Measurements from ENCODE around the gene COL23A1. TPM values are rescaled to one million over a fixed set of nuclear protein-coding genes. Genes with fewer than 3 reads are reported as not detected.

Gene COL23A1
- polyA plus RNA-seq, 1 donor (not counting 4 experiments of a cell fraction or from before 2014, with no cell fraction given), result not detected

- dilution Hi-C loops (cut with MboI; ENCODE audit: extremely low pct_ligation_motif_present, low sequenced_read_pairs), result no loop called here
- H3K79me2 ChIP-seq (ENCODE audit: control insufficient read depth, insufficient read depth, low read length), result no peaks in the 10 kb centered on the region
These were observed 144.7 kb downstream of the COL23A1 start for GRCh38 chr5:178445534-178445933.

GRCh38 chr5:178442405-178443257 lies 147.6 kb downstream of the COL23A1 start:
- TF ChIP-seq CTCF (optimal IDR thresholded peaks at IDR 0.05 in 1 of 3, IDR thresholded peaks at IDR 0.05 in 1 of 3, conservative IDR thresholded peaks at IDR 0.05 in 1 of 3; ENCODE audit: extremely low read depth in 1 of 3, insufficient read depth in 2 of 3, low read length in 3 of 3) (no peak), EZH2 (IDR thresholded peaks at IDR 0.05; ENCODE audit: low read length) (no peak)
- DNase-seq (ENCODE audit: low read depth, low spot score) (no peak), FAIRE-seq (no peak)
- H4K20me1 ChIP-seq (ENCODE audit: control insufficient read depth, extremely low read depth, insufficient read depth, low read length), result no peaks in the 10 kb centered on the region
- no peaks in the 10 kb centered on the region for H3K4me1 ChIP-seq (ENCODE audit: control insufficient read depth, extremely low read depth, insufficient read depth, low read length)
- no peaks in the 10 kb centered on the region for H3K79me2 ChIP-seq (ENCODE audit: control insufficient read depth, insufficient read depth, low read length)
- H3K36me3 ChIP-seq (ENCODE audit: control insufficient read depth in 2 of 2, extremely low read depth in 1 of 2, insufficient read depth in 2 of 2, low read length in 2 of 2), result no peaks in the 10 kb centered on the region
- no peak overlapping the region for H3K27ac ChIP-seq (ENCODE audit: control insufficient read depth, insufficient read depth, low read length)
- no peak overlapping the region for H3K4me2 ChIP-seq (ENCODE audit: control insufficient read depth, extremely low read depth, insufficient read depth, low read depth, low read length)
- H2AFZ ChIP-seq (ENCODE audit: control insufficient read depth, low read length), result no peak overlapping the region
- no peaks in the 10 kb centered on the region for H3K9me1 ChIP-seq (ENCODE audit: control insufficient read depth, extremely low read depth, insufficient read depth, low read length)
- no peaks in the 10 kb centered on the region for H3K27me3 ChIP-seq (ENCODE audit: control insufficient read depth, extremely low read depth, insufficient read depth, low read length)
- H3K4me3 ChIP-seq (ENCODE audit: control insufficient read depth in 2 of 3, extremely low read depth in 1 of 3, insufficient read depth in 2 of 3, low read depth in 1 of 3, low read length in 3 of 3), result no peak overlapping the region
- dilution Hi-C loops (cut with MboI; ENCODE audit: extremely low pct_ligation_motif_present, low sequenced_read_pairs), result no loop called here
- no peak overlapping the region for H3K9ac ChIP-seq (ENCODE audit: control insufficient read depth, extremely low read depth, insufficient read depth, low read length)
- H3K9me3 ChIP-seq (ENCODE audit: control insufficient read depth, low read depth, low read length), result no peaks in the 10 kb centered on the region

More at GRCh38 chr5:178445534-178445933, 144.7 kb downstream of the COL23A1 start:
- no peaks in the 10 kb centered on the region for H3K36me3 ChIP-seq (ENCODE audit: control insufficient read depth in 2 of 2, extremely low read depth in 1 of 2, insufficient read depth in 2 of 2, low read length in 2 of 2)
- DNase-seq (ENCODE audit: low read depth, low spot score), result no peak
- H3K9ac ChIP-seq (ENCODE audit: control insufficient read depth, extremely low read depth, insufficient read depth, low read length), result no peak overlapping the region
- TF ChIP-seq EZH2 (IDR thresholded peaks at IDR 0.05; ENCODE audit: low read length), result no peak
- TF ChIP-seq CTCF (optimal IDR thresholded peaks at IDR 0.05 in 1 of 3, IDR thresholded peaks at IDR 0.05 in 1 of 3, conservative IDR thresholded peaks at IDR 0.05 in 1 of 3; ENCODE audit: extremely low read depth in 1 of 3, insufficient read depth in 2 of 3, low read length in 3 of 3), result no peak
- no peaks in the 10 kb centered on the region for H3K9me3 ChIP-seq (ENCODE audit: control insufficient read depth, low read depth, low read length)
- no peak overlapping the region for H3K4me3 ChIP-seq (ENCODE audit: control insufficient read depth in 2 of 3, extremely low read depth in 1 of 3, insufficient read depth in 2 of 3, low read depth in 1 of 3, low read length in 3 of 3)
- H3K9me1 ChIP-seq (ENCODE audit: control insufficient read depth, extremely low read depth, insufficient read depth, low read length), result no peaks in the 10 kb centered on the region
- H4K20me1 ChIP-seq (ENCODE audit: control insufficient read depth, extremely low read depth, insufficient read depth, low read length), result no peaks in the 10 kb centered on the region
- no peak overlapping the region for H3K27ac ChIP-seq (ENCODE audit: control insufficient read depth, insufficient read depth, low read length)
- no peaks in the 10 kb centered on the region for H3K4me1 ChIP-seq (ENCODE audit: control insufficient read depth, extremely low read depth, insufficient read depth, low read length)
- H2AFZ ChIP-seq (ENCODE audit: control insufficient read depth, low read length), result no peak overlapping the region
- no peaks in the 10 kb centered on the region for H3K27me3 ChIP-seq (ENCODE audit: control insufficient read depth, extremely low read depth, insufficient read depth, low read length)
- no peak for FAIRE-seq
- H3K4me2 ChIP-seq (ENCODE audit: control insufficient read depth, extremely low read depth, insufficient read depth, low read depth, low read length), result no peak overlapping the region
